PC-3 (cell line): ENCODE results near the gene RERE.

ENCODE experiments used
- EZH2 ChIP-seq: fragments of 300-600 bp; sonication (generic); IDR thresholded peaks from one replicate; pipeline ENCODE4 v1.6.1; 2017; ENCODE audit warnings: antibody characterized with exemption, mild to moderate bottlenecking, low read length; ENCODE audit not compliant: unreplicated experiment
- EZH2phosphoT487 ChIP-seq: fragments of 300-600 bp; sonication (generic); IDR thresholded peaks from 2 replicates; pipeline ENCODE4 v1.6.1; 2018; ENCODE audit warnings: mild to moderate bottlenecking, antibody characterized with exemption, low read length, borderline replicate concordance
- TF ChIP-seq, protein P1 (sequence below): fragments of 300-600 bp; sonication (generic); conservative IDR thresholded peaks from 2 replicates; pipeline ENCODE4 v1.5.1; 2017; ENCODE audit warnings: antibody characterized with exemption, low read depth, mild to moderate bottlenecking, low read length

GRCh38 chr1:8487249-8487648 is 330.2 kb downstream of the RERE start:
- TF ChIP-seq, protein P1, sequence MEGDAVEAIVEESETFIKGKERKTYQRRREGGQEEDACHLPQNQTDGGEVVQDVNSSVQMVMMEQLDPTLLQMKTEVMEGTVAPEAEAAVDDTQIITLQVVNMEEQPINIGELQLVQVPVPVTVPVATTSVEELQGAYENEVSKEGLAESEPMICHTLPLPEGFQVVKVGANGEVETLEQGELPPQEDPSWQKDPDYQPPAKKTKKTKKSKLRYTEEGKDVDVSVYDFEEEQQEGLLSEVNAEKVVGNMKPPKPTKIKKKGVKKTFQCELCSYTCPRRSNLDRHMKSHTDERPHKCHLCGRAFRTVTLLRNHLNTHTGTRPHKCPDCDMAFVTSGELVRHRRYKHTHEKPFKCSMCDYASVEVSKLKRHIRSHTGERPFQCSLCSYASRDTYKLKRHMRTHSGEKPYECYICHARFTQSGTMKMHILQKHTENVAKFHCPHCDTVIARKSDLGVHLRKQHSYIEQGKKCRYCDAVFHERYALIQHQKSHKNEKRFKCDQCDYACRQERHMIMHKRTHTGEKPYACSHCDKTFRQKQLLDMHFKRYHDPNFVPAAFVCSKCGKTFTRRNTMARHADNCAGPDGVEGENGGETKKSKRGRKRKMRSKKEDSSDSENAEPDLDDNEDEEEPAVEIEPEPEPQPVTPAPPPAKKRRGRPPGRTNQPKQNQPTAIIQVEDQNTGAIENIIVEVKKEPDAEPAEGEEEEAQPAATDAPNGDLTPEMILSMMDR = no peak
- TF ChIP-seq EZH2phosphoT487 (no peak), EZH2 (no peak)
